MV-4-11 (cell line): ENCODE results near the gene RHOV.

Experiments used
- DNase-seq: peaks from one replicate; lab custom pipeline; 2025; lab: John Stamatoyannopoulos, UW

RHOV gene

GRCh38 chr15:40904552-40905201, 30.6 kb upstream of the RHOV start:
- DNase-seq = no peak

GRCh38 chr15:40902605-40903561, 28.8 kb upstream of the RHOV start:
- DNase-seq = peak; percentile 98

- DNase-seq = no peak
These were observed 27.0 kb upstream of the RHOV start for GRCh38 chr15:40901053-40901443.

GRCh38 chr15:40900256-40901052, 26.4 kb upstream of the RHOV start:
- no peak for DNase-seq

GRCh38 chr15:40899536-40900207, 25.6 kb upstream of the RHOV start:
- DNase-seq = no peak

- DNase-seq = peak; percentile 78
These were observed 20.8 kb upstream of the RHOV start for GRCh38 chr15:40894681-40895448.

GRCh38 chr15:40893733-40894680, 20.0 kb upstream of the RHOV start, which contains the start of gene VPS18:
Gene VPS18 (plus strand): TSS chr15:40894450. CDS start chr15:40894769, 319 bp downstream.
- peak; percentile 94 for DNase-seq

- DNase-seq = no peak
These were observed 19.1 kb upstream of the RHOV start for GRCh38 chr15:40893019-40893670.

GRCh38 chr15:40892447-40893012, 18.5 kb upstream of the RHOV start:
- DNase-seq = no peak

GRCh38 chr15:40891810-40892446, 17.9 kb upstream of the RHOV start:
- DNase-seq = peak; percentile 46

- DNase-seq = no peak
These were observed 17.1 kb upstream of the RHOV start for GRCh38 chr15:40891138-40891537.

- no peak for DNase-seq
These were observed 15.1 kb upstream of the RHOV start for GRCh38 chr15:40889112-40889511.

GRCh38 chr15:40886586-40886985, 12.6 kb upstream of the RHOV start:
- DNase-seq = no peak

- no peak for DNase-seq
These were observed 7.3 kb upstream of the RHOV start for GRCh38 chr15:40881351-40881750.

GRCh38 chr15:40879609-40880008, 5.6 kb upstream of the RHOV start:
- DNase-seq = no peak

GRCh38 chr15:40878785-40879184, 4.8 kb upstream of the RHOV start:
- no peak for DNase-seq

GRCh38 chr15:40877694-40878093, 3.7 kb upstream of the RHOV start:
- DNase-seq = no peak

GRCh38 chr15:40875991-40876730, 2.1 kb upstream of the RHOV start:
- no peak for DNase-seq
